HL-60/S4 treated with phorbol 12-myristate 13-acetate at 8.2 ng/mL for 4 days and 3 days (cell line): ENCODE results near the gene SLX9.
"Not testable (repeated sequence)": the region's sequence is repeated elsewhere in the genome, so short reads cannot be mapped to it uniquely, and the experiment has no call there.

Experiments used
- in situ Hi-C: fragments of 300-500 bp; cut with MboI; formaldehyde crosslinking; loops from 2 replicates; pipeline ENCODE4 v1.15.0; 2022; ENCODE audit warnings: low sequenced_read_pairs

The SLX9 gene

GRCh38 chr21:44971672-44971995 is 31.8 kb downstream of the SLX9 start:
- in situ Hi-C loops: no loop called here

- in situ Hi-C loops: no loop called here
Measured at GRCh38 chr21:44972301-44972814, 32.5 kb downstream of the SLX9 start.

DNA sequence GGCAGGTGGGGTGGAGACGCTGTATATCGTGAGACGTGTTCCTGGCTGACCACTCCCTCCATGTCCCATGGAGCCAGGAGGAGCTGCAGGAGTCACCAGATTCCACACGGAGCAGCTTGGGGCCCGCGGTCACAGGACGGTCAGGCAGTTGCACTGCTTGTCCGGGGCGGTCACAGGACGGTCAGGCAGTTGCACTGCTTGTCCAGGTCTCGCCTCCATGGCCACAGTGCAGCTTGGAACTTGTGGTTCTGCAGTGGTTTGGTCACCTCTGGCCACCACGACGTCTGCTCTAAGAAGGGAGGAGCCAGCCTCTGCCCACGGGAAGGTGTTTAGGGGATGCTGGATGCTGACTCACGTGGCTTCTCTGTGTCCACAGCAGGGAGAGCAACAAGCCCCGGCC is 33.0 kb downstream of the SLX9 start:
- in situ Hi-C loops: no loop called here

DNA sequence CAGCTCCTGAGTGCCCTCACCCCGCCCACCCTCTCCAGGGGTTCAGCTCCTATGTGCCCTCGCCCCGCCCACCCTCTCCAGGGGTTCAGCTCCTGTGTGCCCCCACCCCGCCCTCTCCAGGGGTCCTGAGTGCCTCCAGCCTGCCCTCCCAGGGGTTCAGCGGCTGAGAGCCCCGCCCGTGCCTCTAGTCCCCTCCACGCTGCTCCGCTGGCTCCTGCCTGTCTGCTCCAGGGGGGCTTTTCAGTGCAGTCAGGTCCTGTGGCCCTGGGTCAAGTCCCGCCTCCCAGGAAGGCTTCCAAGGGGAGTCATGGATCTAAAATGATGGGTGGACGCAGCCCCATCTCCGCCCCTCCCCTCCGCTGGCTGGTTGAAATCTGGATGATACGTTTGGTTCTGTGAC is 33.8 kb downstream of the SLX9 start:
- in situ Hi-C loops: no loop called here

GRCh38 chr21:44974676-44975075 is 34.8 kb downstream of the SLX9 start:
- in situ Hi-C loops: no loop called here

GRCh38 chr21:44975720-44976555 is 36.1 kb downstream of the SLX9 start:
- in situ Hi-C loops: no loop called here

DNA sequence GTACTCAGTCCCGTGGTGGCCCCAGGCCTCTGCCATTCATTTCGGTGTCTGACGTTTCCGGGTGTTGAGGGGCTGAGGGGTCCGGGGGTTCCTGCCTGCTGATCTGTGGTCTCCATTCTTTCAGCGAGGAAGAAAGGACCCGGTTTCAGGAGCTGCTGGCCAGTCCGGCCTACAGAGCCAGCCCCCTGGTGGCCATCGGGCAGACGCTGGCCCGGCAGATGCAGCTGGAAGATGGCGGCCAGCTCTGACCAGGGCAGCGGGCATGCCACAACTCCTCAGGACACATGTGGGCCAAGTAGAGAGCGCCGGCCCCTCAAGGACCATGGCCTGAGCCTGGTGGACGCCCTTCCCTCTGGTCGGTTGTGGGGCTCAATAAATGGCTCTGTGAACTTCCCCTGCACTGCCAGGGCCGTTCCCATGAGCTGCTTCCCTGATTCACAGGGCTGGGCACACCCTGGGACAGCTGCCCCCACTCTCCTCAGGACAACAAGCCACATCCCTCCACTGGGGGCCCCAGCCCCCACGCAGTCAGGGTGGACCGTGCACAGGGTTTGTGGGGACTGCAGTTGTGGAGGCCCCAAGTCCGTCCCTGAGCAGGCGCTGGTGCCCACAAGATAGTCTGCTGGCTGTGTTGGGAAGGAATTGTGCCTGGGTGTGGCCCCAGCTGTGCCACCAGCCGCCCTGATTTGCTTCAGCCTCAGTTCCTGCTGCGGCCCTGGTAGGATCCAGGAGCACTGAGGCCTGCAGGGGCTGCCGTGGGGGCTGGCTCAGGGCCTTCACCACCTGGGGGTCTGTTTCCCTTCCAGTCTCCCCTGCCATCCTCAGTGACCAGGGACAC is 36.9 kb downstream of the SLX9 start:
- in situ Hi-C loops: not testable (repeated sequence)

GRCh38 chr21:44977616-44978340 is 37.9 kb downstream of the SLX9 start:
- in situ Hi-C loops: no loop called here

DNA sequence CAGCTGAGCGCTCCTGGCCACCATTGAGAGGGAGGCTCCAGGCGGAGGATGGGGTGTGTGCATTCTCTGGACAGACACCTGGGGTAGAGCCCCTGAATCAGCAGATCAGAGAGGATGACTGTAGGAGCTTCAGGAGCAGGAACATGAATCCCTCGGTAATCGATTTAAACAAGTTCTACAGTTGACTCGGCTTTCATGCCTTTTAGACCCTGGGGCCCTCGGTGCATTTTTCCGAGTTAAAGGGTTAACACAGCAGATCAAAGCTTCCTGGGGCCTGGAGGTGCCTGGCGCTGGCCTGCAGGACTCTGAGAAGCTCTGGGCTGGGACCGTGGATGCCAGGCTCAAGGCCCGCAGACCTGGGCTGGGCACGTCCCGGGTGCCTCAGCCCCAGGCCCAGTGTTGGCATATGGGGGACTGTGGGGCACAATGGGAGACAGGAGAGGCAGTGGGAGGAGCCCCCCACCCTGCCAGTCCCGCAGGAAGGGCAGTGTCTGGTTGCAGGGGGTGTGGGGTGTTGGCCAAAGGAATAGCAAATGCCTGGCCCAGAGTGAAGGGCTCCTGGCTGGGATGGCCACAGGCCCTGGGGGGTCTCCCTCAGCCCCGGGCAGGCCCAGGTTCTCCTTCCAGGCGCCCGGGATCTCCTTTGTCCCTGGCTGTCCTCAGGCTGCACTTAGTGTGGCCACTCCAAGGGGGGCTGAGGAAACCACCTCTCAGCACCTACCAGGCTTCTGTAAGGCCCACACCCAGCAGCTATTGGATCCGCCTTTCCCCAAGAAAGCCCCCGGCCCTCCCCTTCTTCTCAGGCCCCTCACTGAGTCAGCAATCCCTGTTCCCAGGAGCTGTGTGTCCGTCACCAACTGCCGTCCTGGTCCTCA is 40.1 kb downstream of the SLX9 start:
- in situ Hi-C loops: no loop called here

DNA sequence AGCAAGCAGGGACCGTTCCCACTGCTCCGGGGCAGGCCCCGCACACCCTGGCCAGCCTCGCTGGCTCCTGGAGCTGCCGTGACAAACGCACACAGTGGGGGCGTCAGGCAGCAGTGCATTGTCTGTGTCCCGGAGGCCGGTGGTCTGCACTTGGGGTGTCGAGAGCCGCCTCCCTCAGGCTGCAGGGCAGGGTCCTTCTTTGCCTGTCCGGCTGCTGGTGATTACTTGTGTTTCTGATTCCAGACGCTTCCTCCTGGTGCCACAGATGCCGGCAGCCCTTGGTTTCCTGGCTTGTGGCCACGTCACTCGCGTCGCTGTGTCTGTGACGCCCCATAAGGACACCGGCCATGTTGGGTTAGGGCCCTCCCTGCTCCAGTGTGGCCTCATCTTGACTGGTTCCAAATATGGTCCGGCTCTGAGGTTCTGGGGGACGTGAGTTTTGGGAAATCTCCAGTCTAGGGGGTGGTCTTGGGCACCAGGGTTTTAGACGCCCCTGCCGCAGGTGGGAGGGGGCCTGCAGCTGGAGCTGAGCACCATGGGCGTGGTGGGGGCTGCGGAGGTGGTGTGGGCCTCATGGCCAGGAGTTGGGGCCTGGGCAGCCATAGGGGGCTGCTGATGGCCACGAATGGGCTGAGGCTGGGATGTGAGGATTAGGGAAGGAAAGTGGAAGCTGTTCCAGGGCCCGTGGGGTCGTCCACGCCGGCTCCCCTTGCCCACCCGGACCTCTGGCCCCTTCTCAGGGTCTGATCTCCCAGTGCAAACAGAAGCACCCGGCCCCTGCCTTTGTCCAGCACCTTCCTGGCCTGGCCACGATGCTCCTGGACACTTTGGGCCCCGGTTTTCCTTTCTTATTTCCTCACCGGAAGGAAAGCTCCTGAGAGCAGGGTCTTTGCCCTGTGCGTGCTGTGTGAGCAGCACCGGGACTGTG is 41.0 kb downstream of the SLX9 start:
- in situ Hi-C loops: no loop called here

GRCh38 chr21:44982558-44983250 is 42.9 kb downstream of the SLX9 start:
- in situ Hi-C loops: no loop called here

DNA sequence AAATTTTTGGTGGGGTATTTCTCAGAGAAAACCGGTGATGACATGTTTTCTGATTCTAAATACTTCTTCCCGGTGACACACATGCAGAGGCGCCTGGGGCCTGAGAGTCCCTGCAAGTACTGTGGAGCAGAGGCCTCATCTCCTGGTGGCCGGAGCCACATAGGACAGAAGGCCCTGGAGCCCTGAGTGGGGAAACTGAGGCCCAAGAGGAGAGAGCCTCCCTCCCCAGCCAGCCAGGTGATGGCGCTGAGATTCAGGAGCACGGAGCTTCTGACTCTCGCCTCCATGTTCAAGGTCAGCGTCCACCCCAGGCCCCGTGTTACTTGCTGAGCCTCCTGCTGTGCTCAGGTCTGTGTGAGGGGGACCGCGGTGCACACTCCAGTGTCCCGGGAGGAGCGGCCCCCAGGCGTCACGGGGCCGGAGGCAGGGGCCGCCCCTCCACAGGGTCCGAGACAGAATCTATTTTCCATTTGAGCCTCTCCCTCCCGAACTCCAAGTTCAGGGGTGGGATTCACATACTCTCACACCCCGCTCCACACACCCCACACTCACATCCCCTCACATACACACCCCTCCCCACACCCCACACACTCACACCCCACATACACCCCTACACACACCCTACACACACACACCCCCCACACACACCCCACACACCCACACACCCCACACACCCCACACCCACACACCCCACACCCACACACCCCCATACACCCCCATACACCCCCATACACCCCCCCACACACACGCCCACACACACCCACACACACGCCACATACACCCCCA is 43.8 kb downstream of the SLX9 start:
- in situ Hi-C loops: no loop called here

GRCh38 chr21:44984428-44984791 is 44.6 kb downstream of the SLX9 start:
- in situ Hi-C loops: no loop called here

DNA sequence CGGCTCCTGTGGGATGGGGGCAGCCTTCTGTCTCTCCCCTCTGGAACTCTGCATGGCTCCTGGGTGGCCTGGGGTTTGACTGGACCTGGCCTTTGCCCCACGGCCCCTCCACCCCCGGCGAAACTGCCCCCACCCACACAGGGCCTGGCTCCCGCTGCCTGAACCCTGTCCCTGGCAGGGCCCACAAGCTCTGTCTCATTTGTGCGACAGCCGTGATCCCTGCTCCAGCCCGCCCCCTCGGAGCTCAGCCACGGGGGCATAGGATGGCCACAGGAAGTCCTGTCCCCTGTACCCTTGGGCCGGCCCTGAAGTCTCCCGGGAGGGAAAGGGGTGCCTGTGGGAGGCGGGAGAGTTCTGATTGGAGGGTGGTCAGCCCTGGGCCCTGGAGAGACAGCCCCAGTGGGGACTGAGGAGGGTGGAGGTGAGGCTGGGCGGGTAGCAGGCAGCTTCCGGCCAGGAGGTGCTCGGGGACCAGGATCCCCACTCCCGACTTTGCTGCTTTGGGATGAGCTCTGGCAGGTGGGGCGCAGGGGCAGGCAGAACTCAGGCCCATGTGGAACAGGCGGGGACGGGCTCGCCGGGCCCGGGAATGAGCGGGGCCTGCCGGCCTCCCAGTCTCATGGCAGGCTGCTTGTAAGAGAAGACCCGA is 45.1 kb downstream of the SLX9 start:
- in situ Hi-C loops: no loop called here

DNA sequence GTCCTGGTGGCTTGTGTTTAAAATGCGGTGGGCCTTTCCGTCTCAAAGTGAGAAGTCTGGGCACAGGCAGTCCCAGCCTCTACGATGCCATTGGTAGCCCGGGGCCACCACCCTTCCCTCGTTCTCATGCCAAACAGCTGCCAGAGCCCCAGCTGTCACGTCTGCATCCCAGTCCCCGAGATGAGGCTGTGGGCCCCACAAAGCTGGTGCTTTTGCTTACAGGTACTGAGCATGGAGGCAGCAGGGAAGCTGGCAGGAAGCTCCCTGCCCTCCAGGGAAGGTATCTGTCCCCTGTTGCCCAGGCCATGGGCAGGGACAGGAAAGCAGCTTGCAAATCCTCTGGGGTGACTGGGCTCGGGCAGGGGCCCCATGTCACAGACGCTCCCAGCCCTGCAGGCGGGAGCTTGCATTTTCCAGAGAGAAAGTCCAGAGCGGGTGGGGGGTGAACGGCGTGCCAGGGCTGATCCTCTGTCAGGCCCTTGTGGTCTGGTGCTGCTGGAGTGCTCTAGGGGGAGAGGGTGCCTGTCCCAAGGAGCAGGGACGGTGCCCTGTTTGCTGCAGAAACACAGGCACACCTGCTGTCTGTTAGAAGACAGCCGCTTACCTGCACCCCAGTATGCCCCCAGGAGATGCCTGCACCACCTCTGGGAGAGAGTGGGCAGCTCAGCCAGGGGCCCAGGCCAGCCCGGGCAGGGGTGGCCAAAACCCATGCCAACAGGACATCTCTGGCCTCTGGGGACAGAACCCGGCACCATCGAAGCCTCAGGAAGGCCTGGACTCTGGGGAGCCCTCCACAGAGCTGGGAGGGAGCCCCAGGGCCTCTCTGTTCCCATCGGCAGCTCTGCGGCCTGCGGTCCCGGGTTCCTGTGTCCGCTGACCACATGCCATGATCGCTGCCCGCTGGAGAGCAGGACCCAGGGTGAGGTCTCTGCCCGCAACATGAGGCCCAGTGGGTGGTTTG is 45.9 kb downstream of the SLX9 start:
- in situ Hi-C loops: no loop called here
